K562 (cell line): ENCODE results near the gene ERAL1. TPM values are rescaled to one million over a fixed set of nuclear protein-coding genes. Genes with fewer than 3 reads are reported as not detected.

Experiments used
- ASH1L ChIP-seq: fragments of 450-650 bp; IDR thresholded peaks from 2 replicates; pipeline ENCODE4 v1.6.1; 2018; ENCODE audit warnings: borderline replicate concordance, mild to moderate bottlenecking, low read depth; ENCODE audit not compliant: partially characterized antibody
- ATF4 ChIP-seq: fragments of 450-650 bp; formaldehyde crosslinking; IDR thresholded peaks from 2 replicates; pipeline ENCODE4 v1.4.0; 2022; ENCODE audit warnings: mild to moderate bottlenecking, moderate library complexity
- CBFB ChIP-seq: sonication (generic); formaldehyde crosslinking; IDR thresholded peaks from 2 replicates; pipeline ENCODE4 v1.4.0; 2020; ENCODE audit warnings: mild to moderate bottlenecking, missing genetic modification reagents
- CREM ChIP-seq: IDR thresholded peaks from 2 replicates; pipeline ENCODE4 v1.6.1; 2014; ENCODE audit warnings: antibody characterized with exemption, low read depth
- CXXC5 ChIP-seq: fragments of 250-450 bp; sonication (Bioruptor Pico); IDR thresholded peaks from 2 replicates; pipeline ENCODE4 v1.8.0; 2022; ENCODE audit warnings: inconsistent platforms, mild to moderate bottlenecking, moderate library complexity
- E2F1 ChIP-seq: sonication (generic); formaldehyde crosslinking; IDR thresholded peaks from 2 replicates; pipeline ENCODE4 v1.8.1; 2023; ENCODE audit warnings: mild to moderate bottlenecking, missing genetic modification reagents, moderate library complexity
- ETV1 ChIP-seq: fragments of 450-650 bp; conservative IDR thresholded peaks from 2 replicates; pipeline ENCODE4 v1.6.1; 2016; ENCODE audit warnings: missing genetic modification characterization, control low read depth, low read depth, missing compliant biosample characterization
- ETV5 ChIP-seq: sonication (generic); formaldehyde crosslinking; IDR thresholded peaks from 2 replicates; pipeline ENCODE4 v1.4.0; 2020; ENCODE audit warnings: low read depth, mild to moderate bottlenecking, missing genetic modification reagents
- MCM3 ChIP-seq: fragments of 450-650 bp; IDR thresholded peaks from 2 replicates; pipeline ENCODE4 v1.6.1; 2016
- MTA3 ChIP-seq: fragments of 450-650 bp; formaldehyde crosslinking; IDR thresholded peaks from 2 replicates; pipeline ENCODE4 v1.6.1; 2017; ENCODE audit warnings: mild to moderate bottlenecking, borderline replicate concordance
- PBX2 ChIP-seq, 2 experiments: IDR thresholded peaks in 1 of 2; conservative IDR thresholded peaks in 1 of 2; 2 replicates each; pipeline ENCODE4 v1.6.1; 2016; ENCODE audit warnings: low read depth in 2 of 2, mild to moderate bottlenecking in 1 of 2, missing compliant biosample characterization in 1 of 2, missing genetic modification characterization in 1 of 2, moderate library complexity in 1 of 2
- POU5F1 ChIP-seq: fragments of 150-350 bp; IDR thresholded peaks from 2 replicates; pipeline ENCODE4 v1.6.1; 2014; ENCODE audit warnings: borderline replicate concordance, low read length, low read depth, mild to moderate bottlenecking; ENCODE audit not compliant: partially characterized antibody
- RBFOX2 ChIP-seq: fragments of 200-400 bp; formaldehyde crosslinking; IDR thresholded peaks from 2 replicates; pipeline ENCODE4 v1.6.1; 2017; ENCODE audit warnings: low read depth, mild to moderate bottlenecking, low read length, moderate library complexity
- SIX5 ChIP-seq, 2 experiments: IDR thresholded peaks; 2 replicates each; pipeline ENCODE4 v1.6.1; 2011; ENCODE audit warnings: low read length in 2 of 2, borderline replicate concordance in 1 of 2, low read depth in 1 of 2, mild to moderate bottlenecking in 1 of 2, moderate library complexity in 1 of 2; ENCODE audit not compliant: insufficient read depth in 1 of 2
- TCF7 ChIP-seq: sonication (generic); IDR thresholded peaks from 2 replicates; pipeline ENCODE4 v1.6.1; 2016; ENCODE audit warnings: antibody characterized with exemption, borderline replicate concordance
- TCFL5 ChIP-seq: fragments of 250-450 bp; sonication (Bioruptor Pico); conservative IDR thresholded peaks from 2 replicates; pipeline ENCODE4 v1.6.1; 2021; ENCODE audit warnings: mild to moderate bottlenecking, moderate library complexity, matching md5 sums
- TEAD1 ChIP-seq, 2 experiments: fragments of 450-650 bp in 1 of 2; sonication (generic) in 1 of 2; formaldehyde crosslinking; IDR thresholded peaks; 2 replicates each; pipeline versions ENCODE4 v1.4.0 to v1.8.0; 2020 to 2022; ENCODE audit warnings: mild to moderate bottlenecking in 2 of 2, missing genetic modification reagents in 1 of 2
- ZHX1 ChIP-seq: fragments of 150-350 bp; conservative IDR thresholded peaks from 2 replicates; pipeline ENCODE4 v1.6.1; 2014; ENCODE audit warnings: low read length
- ZNF134 ChIP-seq: fragments of 250-450 bp; sonication (Bioruptor Pico); conservative IDR thresholded peaks from 2 replicates; pipeline ENCODE4 v1.4.0; 2020
- polyA plus RNA-seq, 8 experiments: library from polyadenylated mRNA; depleted of rRNA in 4 of 8; stranded (reverse) in 5 of 8; unstranded in 3 of 8; fragments of >200 nt; fragmentation: Nextera tagmentation in 2 of 8; fragmentation: Illumina TruSeq in 1 of 8; extraction: Ambion mirVana in 2 of 8; extraction: Trizol in 1 of 8; gene quantifications; 2 replicates each; pipeline versions ENCODE4 v1.2.1 to v1.2.3, GENCODE V29; 2011 to 2014; ENCODE audit warnings: inconsistent platforms in 1 of 8, missing spikeins in 1 of 8
- total RNA-seq, 7 experiments: library from RNA; depleted of rRNA in 6 of 7; stranded (reverse); fragments of >200 nt in 6 of 7; fragmentation: Illumina TruSeq in 2 of 7; extraction: Trizol in 2 of 7; gene quantifications; 2 replicates each; pipeline versions ENCODE4 v1.2.1 to v1.2.3, GENCODE V29; 2011 to 2021; ENCODE audit warnings: low replicate concordance in 1 of 7

ERAL1 gene
- total and polyA plus RNA-seq, 9 of the 15 experiments (the other 6 are each of a cell fraction or from before 2014, with no cell fraction given): 37.5 to 351 (median 106) TPM

- TF ChIP-seq SIX5 (IDR thresholded peaks at IDR 0.05; ENCODE audit: borderline replicate concordance in 1 of 2, insufficient read depth in 1 of 2, low read depth in 1 of 2, low read length in 2 of 2): no peak
- TF ChIP-seq ZHX1: no peak
- TF ChIP-seq TEAD1 (CRISPR knock-in tag; IDR thresholded peaks at IDR 0.05): peak in 1 of 2 experiments; percentile 58; a peak in 1 of 4 replicates
- TF ChIP-seq PBX2 (CRISPR knock-in tag; IDR thresholded peaks at IDR 0.05; ENCODE audit: low read depth): no peak
- TF ChIP-seq PBX2 (tag; conservative IDR thresholded peaks at IDR 0.05; ENCODE audit: low read depth): no peak
- peak; percentile 45; the same call in 1 of the 2 replicates for TF ChIP-seq ATF4
- TF ChIP-seq TCFL5: 0 out of 2 replicates have a peak, but pooled peaks have one; percentile 39
- no peak for TF ChIP-seq TCF7
- TF ChIP-seq RBFOX2: peak; percentile 62; the same call in 1 of the 2 replicates
- TF ChIP-seq CXXC5 (CRISPR knock-in tag): peak; percentile 17; the same call in 1 of the 2 replicates
- peak; percentile 59; the same call in 1 of the 2 replicates for TF ChIP-seq E2F1 (CRISPR knock-in tag)
- TF ChIP-seq CBFB (CRISPR knock-in tag): no peak; the same call in 1 of the 2 replicates
- TF ChIP-seq ASH1L: no peak
- TF ChIP-seq ETV1: peak; percentile 55
- no peak for TF ChIP-seq MCM3
- no peak for TF ChIP-seq POU5F1
- TF ChIP-seq ETV5: no peak; the same call in none of the 2 replicates
- TF ChIP-seq ZNF134: no peak
- TF ChIP-seq MTA3: peak; percentile 24; the same call in 1 of the 2 replicates
- TF ChIP-seq CREM: peak; percentile 32; the same call in 1 of the 2 replicates
Measured at GRCh38 chr17:28897769-28898526, 43.1 kb downstream of the ERAL1 start (continued).
